ENCODE measurements around the gene ELAVL4. TPM values are rescaled to one million over a fixed set of nuclear protein-coding genes. Genes with fewer than 3 reads are reported as not detected.

The ELAVL4 gene
- total and polyA plus RNA-seq, 2 donors (not counting 3 experiments of a cell fraction or from before 2014, with no cell fraction given): not detected

DNA sequence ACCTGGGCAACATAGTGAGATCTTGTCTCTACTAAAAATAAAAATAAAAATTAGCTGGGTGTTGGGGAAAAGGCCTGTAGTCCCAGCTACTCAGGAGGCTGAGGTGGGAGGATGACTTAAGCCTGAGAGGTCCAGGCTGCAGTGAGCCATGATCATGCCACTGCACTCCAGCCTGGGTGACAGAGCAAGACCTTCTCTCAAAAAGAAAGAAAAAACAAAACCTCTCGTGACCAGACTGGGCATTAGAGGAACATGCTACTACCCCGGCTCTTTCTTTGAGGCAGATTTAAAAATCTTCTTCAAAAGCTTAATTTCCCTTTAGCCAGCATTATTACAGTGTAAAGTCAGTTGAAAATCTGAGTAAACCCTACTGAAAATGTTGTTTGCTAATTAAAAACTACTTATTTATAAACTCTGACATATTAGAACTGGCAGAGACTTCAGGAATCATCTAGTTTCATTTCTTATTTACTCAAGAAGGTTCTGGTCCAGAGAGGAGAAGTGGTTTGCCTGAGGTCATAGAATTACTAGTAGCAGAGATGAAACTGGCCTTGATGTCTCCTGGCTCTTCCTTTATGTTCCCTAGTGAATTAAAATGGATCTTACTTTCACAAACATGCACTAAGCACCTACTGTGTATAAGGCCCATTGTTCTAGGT is 11.6 kb upstream of the ELAVL4 start:
- FAIRE-seq: no peak
- no TSS peak for BruUV-seq (replicated peaks)

More for the DNA sequence above, 11.6 kb upstream of the ELAVL4 start:
- ChIA-PET POLR2A (no interaction called here), CTCF (no interaction called here)
- Histone ChIP-seq H3K27me3 (ENCODE audit: control insufficient read depth in 2 of 2, insufficient read depth in 2 of 2, low read length in 2 of 2) (no peaks in the 10 kb centered on the region), H4K20me1 (replicated peaks; ENCODE audit: control insufficient read depth, extremely low read depth, insufficient read depth, low read length) (no peaks in the 10 kb centered on the region), H3K27ac (ENCODE audit: insufficient read depth, low read depth, low read length) (no peak overlapping the region), H3K9ac (replicated peaks; ENCODE audit: extremely low read depth, insufficient read depth, low read length) (no peak overlapping the region), H3K4me2 (ENCODE audit: insufficient read depth, low read length) (no peak overlapping the region), H3K36me3 (ENCODE audit: control insufficient read depth in 2 of 2, extremely low read depth in 1 of 2, insufficient read depth in 2 of 2, low read length in 2 of 2) (no peaks in the 10 kb centered on the region), H3K9me1 (replicated peaks; ENCODE audit: control insufficient read depth, extremely low read depth, insufficient read depth, low read length) (no peaks in the 10 kb centered on the region), H3K4me1 (ENCODE audit: control insufficient read depth, extremely low read depth, insufficient read depth, low read length) (no peaks in the 10 kb centered on the region), H2AFZ (ENCODE audit: low read depth, low read length) (no peak overlapping the region), H3K9me3 (replicated peaks; ENCODE audit: control insufficient read depth, insufficient read depth, low read length) (no peaks in the 10 kb centered on the region), H3K79me2 (ENCODE audit: control insufficient read depth, insufficient read depth, low read length) (no peaks in the 10 kb centered on the region), H3K4me3 (replicated peaks in 1 of 3; ENCODE audit: insufficient read depth in 1 of 3, low read depth in 1 of 3, low read length in 3 of 3) (no peak overlapping the region)
- dilution Hi-C loops (cut with MboI; ENCODE audit: extremely low pct_ligation_motif_present, low sequenced_read_pairs) (no loop called here), intact Hi-C loops (cut with micrococcal nuclease) (no loop called here)
- TF ChIP-seq FOS (IDR thresholded peaks at IDR 0.05; ENCODE audit: borderline replicate concordance, insufficient read depth, low read length) (no peak), EZH2 (IDR thresholded peaks at IDR 0.05; ENCODE audit: borderline replicate concordance, low read depth, low read length, severe bottlenecking) (no peak), POLR2AphosphoS5 (IDR thresholded peaks at IDR 0.05; ENCODE audit: insufficient read depth, low read depth, low read length) (no peak), MYC (IDR thresholded peaks at IDR 0.05; ENCODE audit: low read depth, low read length) (no peak), JUN (IDR thresholded peaks at IDR 0.05; ENCODE audit: borderline replicate concordance, insufficient read depth, insufficient read length, low read depth) (no peak), POLR2A (IDR thresholded peaks at IDR 0.05; ENCODE audit: low read depth, low read length) (no peak), GATA2 (IDR thresholded peaks at IDR 0.05; ENCODE audit: insufficient read depth, insufficient read length, low read depth, low read length) (no peak)
- TF ChIP-seq, protein P1, sequence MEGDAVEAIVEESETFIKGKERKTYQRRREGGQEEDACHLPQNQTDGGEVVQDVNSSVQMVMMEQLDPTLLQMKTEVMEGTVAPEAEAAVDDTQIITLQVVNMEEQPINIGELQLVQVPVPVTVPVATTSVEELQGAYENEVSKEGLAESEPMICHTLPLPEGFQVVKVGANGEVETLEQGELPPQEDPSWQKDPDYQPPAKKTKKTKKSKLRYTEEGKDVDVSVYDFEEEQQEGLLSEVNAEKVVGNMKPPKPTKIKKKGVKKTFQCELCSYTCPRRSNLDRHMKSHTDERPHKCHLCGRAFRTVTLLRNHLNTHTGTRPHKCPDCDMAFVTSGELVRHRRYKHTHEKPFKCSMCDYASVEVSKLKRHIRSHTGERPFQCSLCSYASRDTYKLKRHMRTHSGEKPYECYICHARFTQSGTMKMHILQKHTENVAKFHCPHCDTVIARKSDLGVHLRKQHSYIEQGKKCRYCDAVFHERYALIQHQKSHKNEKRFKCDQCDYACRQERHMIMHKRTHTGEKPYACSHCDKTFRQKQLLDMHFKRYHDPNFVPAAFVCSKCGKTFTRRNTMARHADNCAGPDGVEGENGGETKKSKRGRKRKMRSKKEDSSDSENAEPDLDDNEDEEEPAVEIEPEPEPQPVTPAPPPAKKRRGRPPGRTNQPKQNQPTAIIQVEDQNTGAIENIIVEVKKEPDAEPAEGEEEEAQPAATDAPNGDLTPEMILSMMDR (IDR thresholded peaks at IDR 0.05; ENCODE audit: extremely low read depth in 1 of 2, insufficient read depth in 1 of 2, low read depth in 1 of 2, low read length in 2 of 2): no peak
- TF ChIP-seq, protein P2, sequence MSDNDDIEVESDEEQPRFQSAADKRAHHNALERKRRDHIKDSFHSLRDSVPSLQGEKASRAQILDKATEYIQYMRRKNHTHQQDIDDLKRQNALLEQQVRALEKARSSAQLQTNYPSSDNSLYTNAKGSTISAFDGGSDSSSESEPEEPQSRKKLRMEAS (IDR thresholded peaks at IDR 0.05; ENCODE audit: insufficient read depth, insufficient read length): no peak
- DNase-seq (ENCODE audit: low read depth, low spot score): no peak
